LNCAP (cell line): ENCODE measurements around the gene DENND4A.

Source experiments
- TF ChIP-seq, protein P1 (sequence below): fragments of 450-650 bp; IDR thresholded peaks from 2 replicates; pipeline ENCODE4 v1.5.1; 2017; ENCODE audit warnings: mild to moderate bottlenecking

Gene DENND4A

DNA sequence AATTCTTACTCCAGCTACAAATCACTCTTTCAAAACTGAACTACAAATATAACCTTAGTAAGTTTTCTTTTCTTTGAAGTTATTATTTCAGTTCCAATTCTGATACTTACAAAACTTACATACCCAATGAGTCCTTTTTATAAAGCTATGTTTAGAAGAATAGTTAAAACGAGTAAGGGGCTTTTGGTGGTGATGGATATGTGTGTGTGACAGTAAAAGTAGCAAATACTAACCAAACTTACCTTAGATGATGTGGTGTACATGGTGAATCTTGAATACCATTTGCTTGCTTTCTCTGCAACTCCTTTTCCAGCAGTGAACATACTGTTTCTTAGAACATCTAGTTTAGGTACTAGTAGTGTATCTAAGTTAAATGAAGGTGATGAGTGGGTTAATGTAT is 101.9 kb downstream of the DENND4A start:
- TF ChIP-seq, protein P1, sequence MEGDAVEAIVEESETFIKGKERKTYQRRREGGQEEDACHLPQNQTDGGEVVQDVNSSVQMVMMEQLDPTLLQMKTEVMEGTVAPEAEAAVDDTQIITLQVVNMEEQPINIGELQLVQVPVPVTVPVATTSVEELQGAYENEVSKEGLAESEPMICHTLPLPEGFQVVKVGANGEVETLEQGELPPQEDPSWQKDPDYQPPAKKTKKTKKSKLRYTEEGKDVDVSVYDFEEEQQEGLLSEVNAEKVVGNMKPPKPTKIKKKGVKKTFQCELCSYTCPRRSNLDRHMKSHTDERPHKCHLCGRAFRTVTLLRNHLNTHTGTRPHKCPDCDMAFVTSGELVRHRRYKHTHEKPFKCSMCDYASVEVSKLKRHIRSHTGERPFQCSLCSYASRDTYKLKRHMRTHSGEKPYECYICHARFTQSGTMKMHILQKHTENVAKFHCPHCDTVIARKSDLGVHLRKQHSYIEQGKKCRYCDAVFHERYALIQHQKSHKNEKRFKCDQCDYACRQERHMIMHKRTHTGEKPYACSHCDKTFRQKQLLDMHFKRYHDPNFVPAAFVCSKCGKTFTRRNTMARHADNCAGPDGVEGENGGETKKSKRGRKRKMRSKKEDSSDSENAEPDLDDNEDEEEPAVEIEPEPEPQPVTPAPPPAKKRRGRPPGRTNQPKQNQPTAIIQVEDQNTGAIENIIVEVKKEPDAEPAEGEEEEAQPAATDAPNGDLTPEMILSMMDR: no peak

DNA sequence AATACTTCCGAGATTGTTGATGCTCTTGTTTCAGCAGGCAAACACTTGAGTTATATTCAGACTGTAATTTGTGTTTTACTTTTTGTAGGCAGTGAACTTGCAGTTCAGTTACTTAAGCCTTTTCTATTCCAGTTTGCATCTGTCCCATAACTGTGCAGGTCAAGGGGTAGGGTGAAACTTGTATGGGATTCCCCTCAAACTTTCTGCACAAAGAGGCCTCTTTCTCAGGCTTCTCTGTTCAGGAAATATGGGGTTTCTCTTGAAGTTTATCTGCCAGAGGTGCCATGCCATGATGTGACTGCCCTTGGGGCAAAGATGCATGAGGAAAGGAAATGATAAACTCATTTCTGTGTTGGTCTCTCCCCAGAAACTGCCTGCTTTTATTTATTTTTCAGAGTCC is 103.6 kb downstream of the DENND4A start:
- TF ChIP-seq, protein P1: no peak

DNA sequence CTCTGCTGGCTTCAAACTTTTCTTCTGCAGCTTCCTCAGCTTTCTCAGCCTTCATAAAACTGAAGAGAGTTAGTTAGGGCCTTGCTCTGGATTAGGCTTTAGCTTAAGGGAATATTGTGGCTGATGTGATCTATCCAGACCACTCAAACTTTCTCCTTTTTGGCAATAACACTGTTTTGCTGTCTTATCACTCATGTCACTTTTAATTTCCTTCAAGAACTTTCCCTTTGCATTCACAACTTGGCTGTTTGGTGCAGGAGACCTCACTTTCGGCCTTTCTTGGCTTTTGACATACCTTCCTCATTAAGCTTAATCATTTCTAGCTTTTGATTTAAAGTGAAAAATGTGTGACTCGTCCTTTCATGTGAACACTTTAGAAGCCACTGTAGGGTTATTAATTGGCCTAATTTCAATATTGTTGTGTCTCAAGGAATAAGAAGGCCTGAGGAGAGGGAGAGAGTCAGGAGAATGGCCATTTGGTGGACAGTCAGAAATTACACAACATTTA is 109.6 kb downstream of the DENND4A start:
- TF ChIP-seq, protein P1: no peak

DNA sequence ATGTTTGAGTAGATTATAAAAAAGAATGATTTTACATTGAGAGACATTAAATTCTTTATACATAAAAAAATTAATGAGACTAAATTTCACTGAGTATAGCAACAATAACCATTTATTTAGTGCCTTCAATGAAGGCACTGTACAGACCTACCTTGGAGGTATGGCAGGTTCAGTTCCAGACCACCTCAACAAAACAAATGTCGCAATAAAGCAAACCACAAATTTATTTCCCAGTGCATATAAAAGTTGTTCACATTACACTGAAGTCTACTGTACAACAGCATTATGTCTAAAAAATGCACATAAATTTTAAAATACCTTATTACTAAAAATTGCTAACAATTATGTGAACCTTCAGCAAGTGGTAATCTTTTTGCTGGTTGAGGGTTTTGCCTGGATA is 111.5 kb downstream of the DENND4A start:
- TF ChIP-seq, protein P1: no peak

DNA sequence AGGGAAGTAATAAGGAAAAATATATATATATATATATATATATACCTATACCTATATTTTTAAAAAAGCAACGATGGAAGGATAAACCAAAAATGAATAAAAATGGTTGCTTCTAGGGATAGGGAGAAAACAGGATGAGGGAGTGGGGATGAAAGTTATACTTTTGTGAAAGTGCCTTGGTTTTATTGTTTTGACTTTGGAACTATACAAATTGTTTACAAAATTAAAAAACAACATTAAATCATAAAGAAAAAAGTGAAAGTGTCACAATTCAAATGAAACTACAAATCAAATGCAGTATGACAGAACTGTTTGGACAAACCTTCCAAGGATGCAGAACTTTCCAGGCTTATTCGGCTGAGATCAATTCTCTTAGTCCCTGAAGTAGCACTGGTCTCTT is 116.0 kb downstream of the DENND4A start:
- TF ChIP-seq, protein P1: no peak

DNA sequence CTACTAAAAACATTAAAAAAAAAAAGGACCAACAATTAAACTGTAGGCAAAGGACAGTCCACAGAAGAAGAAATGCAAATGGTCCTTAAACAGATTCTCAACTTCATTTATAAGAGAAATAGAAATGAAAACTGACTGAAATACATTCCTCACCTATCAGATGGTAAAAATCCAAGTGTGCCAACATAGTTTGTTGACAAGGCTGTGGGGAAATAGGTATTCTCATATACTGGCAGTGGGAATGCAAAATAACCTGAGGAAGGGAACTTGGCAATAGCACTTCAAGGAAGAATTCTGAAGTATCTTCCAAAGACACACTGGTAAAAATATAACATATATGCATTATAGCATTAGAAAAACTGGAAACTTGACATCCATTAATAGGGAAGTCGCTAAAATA is 116.5 kb downstream of the DENND4A start:
- TF ChIP-seq, protein P1: no peak

DNA sequence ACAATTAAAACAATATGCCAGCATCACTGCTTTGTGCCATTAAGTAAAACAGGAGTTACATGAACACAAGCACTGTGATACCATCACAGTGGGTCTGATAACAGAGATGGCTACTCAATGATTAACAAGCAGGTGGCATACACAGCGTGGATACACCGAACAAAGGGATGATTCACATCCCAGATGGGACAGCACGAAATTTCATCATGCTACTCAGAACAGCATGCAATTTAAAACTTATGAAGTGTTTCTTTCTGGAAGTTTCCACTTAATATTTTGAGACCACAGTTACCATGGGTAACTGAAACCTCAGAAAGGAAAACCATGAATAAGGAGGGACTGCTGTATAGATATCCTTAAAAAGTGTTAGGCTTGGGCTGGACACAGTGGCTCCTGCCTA is 125.8 kb downstream of the DENND4A start:
- TF ChIP-seq, protein P1: no peak

DNA sequence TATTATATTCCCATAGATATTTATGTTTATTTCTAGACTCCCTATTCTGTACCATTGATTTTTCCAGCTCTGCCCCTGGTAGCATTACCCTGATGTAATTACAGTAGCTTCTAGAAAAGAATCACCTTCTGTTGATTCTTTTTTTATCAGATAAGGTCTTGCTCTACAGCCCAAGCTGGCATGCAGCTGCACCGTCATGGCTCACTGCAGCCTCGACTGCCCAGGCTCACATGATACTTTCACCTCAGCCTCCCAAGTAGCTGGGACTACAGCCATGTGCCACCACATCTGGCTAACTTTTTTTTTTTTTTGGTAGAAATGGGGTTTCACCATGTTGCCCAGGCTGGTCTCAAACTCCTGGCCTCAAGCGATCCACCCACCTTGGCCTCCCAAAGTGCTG is 128.6 kb downstream of the DENND4A start:
- TF ChIP-seq, protein P1: no peak
